NCI-H526 treated with DMSO at 0.1 percent for 48 hours (cell line): ENCODE results near the gene ITGAV.
A peak's percentile ranks its signal among the peaks of the same experiment; 100 is the strongest.

Source experiments
- DNase-seq: peaks from one replicate; lab custom pipeline; 2025; lab: John Stamatoyannopoulos, UW

ITGAV gene

GRCh38 chr2:186670831-186671230 is 81.0 kb downstream of the ITGAV start:
- DNase-seq, result no peak

GRCh38 chr2:186675380-186675779 is 85.5 kb downstream of the ITGAV start:
- no peak for DNase-seq

GRCh38 chr2:186683341-186683740 is 93.5 kb downstream of the ITGAV start:
- no peak for DNase-seq

- no peak for DNase-seq
Observed at GRCh38 chr2:186687807-186688211, 98.0 kb downstream of the ITGAV start.

GRCh38 chr2:186688813-186689212 is 99.0 kb downstream of the ITGAV start:
- DNase-seq, result no peak

- DNase-seq, result no peak
Observed at GRCh38 chr2:186690786-186691185, 100.9 kb downstream of the ITGAV start.

- no peak for DNase-seq
Observed at GRCh38 chr2:186691231-186691630, 101.4 kb downstream of the ITGAV start.

GRCh38 chr2:186691900-186692299 is 102.0 kb downstream of the ITGAV start:
- DNase-seq, result no peak

GRCh38 chr2:186693446-186693832 is 103.6 kb downstream of the ITGAV start:
- DNase-seq, result no peak

- DNase-seq, result peak; percentile 67
Observed at GRCh38 chr2:186695081-186695756, 105.4 kb downstream of the ITGAV start.

GRCh38 chr2:186696290-186696689 is 106.4 kb downstream of the ITGAV start:
- DNase-seq, result no peak

GRCh38 chr2:186696804-186697203 is 106.9 kb downstream of the ITGAV start:
- DNase-seq, result no peak

- no peak for DNase-seq
Observed at GRCh38 chr2:186697536-186697935, 107.7 kb downstream of the ITGAV start.

- no peak for DNase-seq
Observed at GRCh38 chr2:186699742-186700141, 109.9 kb downstream of the ITGAV start.

GRCh38 chr2:186702006-186702405 is 112.2 kb downstream of the ITGAV start:
- no peak for DNase-seq

GRCh38 chr2:186702501-186702900 is 112.6 kb downstream of the ITGAV start:
- DNase-seq, result no peak

GRCh38 chr2:186704897-186705296 is 115.0 kb downstream of the ITGAV start:
- no peak for DNase-seq

GRCh38 chr2:186709529-186710450 is 119.9 kb downstream of the ITGAV start:
- DNase-seq, result no peak

GRCh38 chr2:186713691-186714090 is 123.8 kb downstream of the ITGAV start:
- no peak for DNase-seq

- no peak for DNase-seq
Observed at GRCh38 chr2:186714611-186715010, 124.8 kb downstream of the ITGAV start.

GRCh38 chr2:186716004-186716403 is 126.1 kb downstream of the ITGAV start:
- no peak for DNase-seq

GRCh38 chr2:186716899-186717298 is 127.0 kb downstream of the ITGAV start:
- DNase-seq, result no peak

- DNase-seq, result no peak
Observed at GRCh38 chr2:186717320-186718007, 127.6 kb downstream of the ITGAV start.
